Uterus (tissue), 2 donors: ENCODE measurements around the gene MRGPRX2.

Experiments
- POLR2A ChIP-seq, 2 donors: fragments of 450-650 bp; IDR thresholded peaks; one replicate each; pipeline ENCODE4 v1.6.1; 2016; ENCODE audit warnings: antibody characterized with exemption in 2 of 2, mild to moderate bottlenecking in 1 of 2, moderate library complexity in 1 of 2
- TF ChIP-seq, protein P1 (sequence below), 4 experiments: fragments of 200-600 bp in 2 of 4; fragments of 450-650 bp in 2 of 4; sonication (generic) in 2 of 4; IDR thresholded peaks; one replicate each; pipeline ENCODE4 v1.5.1; 2016 to 2019; ENCODE audit warnings: antibody characterized with exemption in 4 of 4, mild to moderate bottlenecking in 2 of 4, moderate library complexity in 1 of 4

DNA sequence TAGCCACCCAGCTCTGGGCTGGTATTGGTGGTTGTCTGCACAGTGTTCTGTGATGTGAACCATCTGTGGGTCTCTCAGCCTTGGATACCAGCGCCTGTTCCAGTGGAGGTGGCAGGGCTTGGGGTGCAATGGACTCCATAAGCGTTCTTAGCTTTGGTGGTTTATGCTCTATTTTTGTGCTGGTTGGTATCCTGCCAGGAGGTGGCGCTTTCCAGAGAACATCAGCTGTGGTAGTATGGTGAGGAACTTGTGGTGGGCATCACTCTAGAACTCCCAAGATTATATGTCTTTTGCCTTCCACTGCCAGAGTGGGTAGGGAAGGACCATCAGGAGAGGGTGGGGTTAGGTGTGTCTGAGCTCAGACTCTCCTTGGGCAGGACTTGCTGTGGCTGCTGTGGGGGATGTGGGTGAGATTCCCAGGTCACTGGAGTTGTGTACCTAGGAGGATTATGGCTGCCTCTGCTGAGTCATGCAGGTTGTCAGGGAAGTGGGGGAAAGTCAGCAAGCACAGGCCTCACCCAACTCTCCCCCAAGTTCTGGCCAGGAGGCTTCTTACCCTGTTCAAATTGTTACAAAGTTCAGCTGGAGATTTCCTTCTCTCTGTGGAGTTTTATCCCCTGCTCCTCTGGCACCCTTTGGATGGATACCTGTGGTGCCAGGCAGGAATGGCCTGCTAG, 47.2 kb downstream of the MRGPRX2 start:
- TF ChIP-seq, protein P1, sequence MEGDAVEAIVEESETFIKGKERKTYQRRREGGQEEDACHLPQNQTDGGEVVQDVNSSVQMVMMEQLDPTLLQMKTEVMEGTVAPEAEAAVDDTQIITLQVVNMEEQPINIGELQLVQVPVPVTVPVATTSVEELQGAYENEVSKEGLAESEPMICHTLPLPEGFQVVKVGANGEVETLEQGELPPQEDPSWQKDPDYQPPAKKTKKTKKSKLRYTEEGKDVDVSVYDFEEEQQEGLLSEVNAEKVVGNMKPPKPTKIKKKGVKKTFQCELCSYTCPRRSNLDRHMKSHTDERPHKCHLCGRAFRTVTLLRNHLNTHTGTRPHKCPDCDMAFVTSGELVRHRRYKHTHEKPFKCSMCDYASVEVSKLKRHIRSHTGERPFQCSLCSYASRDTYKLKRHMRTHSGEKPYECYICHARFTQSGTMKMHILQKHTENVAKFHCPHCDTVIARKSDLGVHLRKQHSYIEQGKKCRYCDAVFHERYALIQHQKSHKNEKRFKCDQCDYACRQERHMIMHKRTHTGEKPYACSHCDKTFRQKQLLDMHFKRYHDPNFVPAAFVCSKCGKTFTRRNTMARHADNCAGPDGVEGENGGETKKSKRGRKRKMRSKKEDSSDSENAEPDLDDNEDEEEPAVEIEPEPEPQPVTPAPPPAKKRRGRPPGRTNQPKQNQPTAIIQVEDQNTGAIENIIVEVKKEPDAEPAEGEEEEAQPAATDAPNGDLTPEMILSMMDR (IDR thresholded peaks at IDR 0.05): no peak
- no peak for TF ChIP-seq POLR2A (IDR thresholded peaks at IDR 0.05)
